IMR-90 (cell line): ENCODE measurements around the gene PTPRN2. TPM values are rescaled to one million over a fixed set of nuclear protein-coding genes. Genes with fewer than 3 reads are reported as not detected.

ENCODE experiments used
- ATAC-seq: fragments of 200-7000 bp; cut with Tn5 transposase; 2 replicates; pipeline ENCODE4 v1.9.1; 2020; ENCODE audit warnings: low read depth, mild to moderate bottlenecking, moderate library complexity
- BruUV-seq: library from RNA; stranded (reverse); fragments of 400-500 nt; replicated peaks from 2 replicates; lab custom pipeline; 2021; lab: Mats Ljungman, UMichigan
- CTCF ChIA-PET: fragments of 300-600 bp; formaldehyde crosslinking; extraction: SDS; loops from one replicate; lab custom pipeline; 2021; ENCODE audit warnings: antibody characterized with exemption; lab: Yijun Ruan, JAX
- POLR2A ChIA-PET: fragments of 300-600 bp; sonication (Branson Sonifier 250); formaldehyde crosslinking; loops from one replicate; lab custom pipeline; 2022; ENCODE audit warnings: antibody characterized with exemption; ENCODE audit not compliant: unreplicated experiment; lab: Charles Lee
- DNase-seq: peaks from one replicate; pipeline ENCODE4 v3.0.0; 2013
- H2AFZ ChIP-seq: replicated peaks from 2 replicates; pipeline ENCODE3; 2013; ENCODE audit warnings: low read length, mild to moderate bottlenecking; ENCODE audit not compliant: poor library complexity
- H2AK5ac ChIP-seq: 2 replicates; pipeline ENCODE4 v1.6.1; 2013; ENCODE audit warnings: low read depth, low read length, inconsistent platforms
- H2AK9ac ChIP-seq: replicated peaks from 2 replicates; pipeline ENCODE3; 2013; ENCODE audit warnings: mild to moderate bottlenecking, low read depth, low read length, moderate library complexity; ENCODE audit not compliant: poor library complexity
- H2BK120ac ChIP-seq: 2 replicates; pipeline ENCODE4 v1.6.1; 2013; ENCODE audit warnings: low read depth, low read length, inconsistent platforms
- H2BK15ac ChIP-seq: 3 replicates; pipeline ENCODE4 v1.6.1; 2013; ENCODE audit warnings: low read depth, low read length, inconsistent platforms
- H2BK20ac ChIP-seq: 2 replicates; pipeline ENCODE4 v1.6.1; 2013; ENCODE audit warnings: low read depth, mild to moderate bottlenecking, inconsistent platforms, low read length, moderate library complexity
- H2BK5ac ChIP-seq: 2 replicates; pipeline ENCODE4 v1.6.1; 2013; ENCODE audit warnings: mild to moderate bottlenecking, low read depth, low read length, inconsistent platforms; ENCODE audit not compliant: poor library complexity, severe bottlenecking
- H3K14ac ChIP-seq: replicated peaks from 2 replicates; pipeline ENCODE4 v1.6.1; 2013; ENCODE audit warnings: low read depth, low read length, inconsistent platforms
- H3K18ac ChIP-seq: 2 replicates; pipeline ENCODE4 v1.6.1; 2013; ENCODE audit warnings: low read depth, low read length, control low read depth
- H3K23ac ChIP-seq: 2 replicates; pipeline ENCODE4 v1.6.1; 2013; ENCODE audit warnings: low read depth, low read length, inconsistent platforms
- H3K27ac ChIP-seq: 2 replicates; pipeline ENCODE4 v1.5.1; 2013; ENCODE audit warnings: mild to moderate bottlenecking, control low read depth, low read length; ENCODE audit not compliant: insufficient read depth
- H3K27me3 ChIP-seq: 2 replicates; pipeline ENCODE4 v1.6.1; 2013; ENCODE audit warnings: low read length; ENCODE audit not compliant: control insufficient read depth, insufficient read depth
- H3K36me3 ChIP-seq: 2 replicates; pipeline ENCODE4 v1.6.1; 2013; ENCODE audit warnings: low read length, mixed read lengths; ENCODE audit not compliant: control insufficient read depth, insufficient read depth
- H3K4ac ChIP-seq: 2 replicates; pipeline ENCODE4 v1.6.1; 2013; ENCODE audit warnings: low read depth, low read length, inconsistent platforms
- H3K4me1 ChIP-seq: 2 replicates; pipeline ENCODE4 v1.6.1; 2013; ENCODE audit warnings: low read length, mixed read lengths; ENCODE audit not compliant: control insufficient read depth, insufficient read depth
- H3K4me2 ChIP-seq: 2 replicates; pipeline ENCODE4 v1.6.1; 2013; ENCODE audit warnings: low read depth, mild to moderate bottlenecking, control low read depth, low read length, moderate library complexity
- H3K4me3 ChIP-seq: 2 replicates; pipeline ENCODE4 v1.5.1; 2013; ENCODE audit warnings: low read depth, mild to moderate bottlenecking, control low read depth, low read length, moderate library complexity; ENCODE audit not compliant: insufficient read depth
- H3K56ac ChIP-seq: 2 replicates; pipeline ENCODE4 v1.6.1; 2013; ENCODE audit warnings: low read length, inconsistent platforms; ENCODE audit not compliant: insufficient read depth; ENCODE audit errors: extremely low read depth
- H3K79me1 ChIP-seq, 2 experiments: 2 replicates each; pipeline ENCODE4 v1.6.1; 2013; ENCODE audit warnings: low read length in 2 of 2, inconsistent platforms in 1 of 2, low read depth in 1 of 2
- H3K9ac ChIP-seq: 2 replicates; pipeline ENCODE4 v1.6.1; 2013; ENCODE audit warnings: low read depth, low read length, control low read depth
- H3K9me1 ChIP-seq: 2 replicates; pipeline ENCODE4 v1.6.1; 2013; ENCODE audit warnings: low read length, inconsistent platforms; ENCODE audit not compliant: insufficient read depth
- H3K9me3 ChIP-seq: 2 replicates; pipeline ENCODE4 v1.6.1; 2013; ENCODE audit warnings: low read length; ENCODE audit not compliant: control insufficient read depth, insufficient read depth
- H4K20me1 ChIP-seq: 2 replicates; pipeline ENCODE4 v1.6.1; 2013; ENCODE audit warnings: low read length, inconsistent platforms; ENCODE audit not compliant: insufficient read depth
- H4K5ac ChIP-seq: 2 replicates; pipeline ENCODE4 v1.6.1; 2013; ENCODE audit warnings: mild to moderate bottlenecking, low read depth, low read length, control low read depth
- H4K8ac ChIP-seq, 2 experiments: 2 replicates each; pipeline ENCODE4 v1.6.1; 2013; ENCODE audit warnings: low read depth in 2 of 2, low read length in 2 of 2, control low read depth in 1 of 2, inconsistent platforms in 1 of 2
- H4K91ac ChIP-seq: 2 replicates; pipeline ENCODE4 v1.6.1; 2013; ENCODE audit warnings: low read depth, low read length, inconsistent platforms; ENCODE audit not compliant: insufficient read depth
- BHLHE40 ChIP-seq: fragments of 150-350 bp; IDR thresholded peaks from 2 replicates; pipeline ENCODE4 v1.6.1; 2016; ENCODE audit warnings: mild to moderate bottlenecking, low read depth, low read length
- CTCF ChIP-seq: conservative IDR thresholded peaks from 2 replicates; pipeline ENCODE4 v1.5.1; 2012; ENCODE audit warnings: mild to moderate bottlenecking, low read depth, low read length, improper control_type of control experiment
- MAZ ChIP-seq: IDR thresholded peaks from 2 replicates; pipeline ENCODE4 v1.6.1; 2012; ENCODE audit warnings: low read depth, mild to moderate bottlenecking, low read length, improper control_type of control experiment, moderate library complexity, borderline replicate concordance
- NFE2L2 ChIP-seq: fragments of 150-350 bp; IDR thresholded peaks from 2 replicates; pipeline ENCODE4 v1.6.1; 2016; ENCODE audit warnings: low read depth, mild to moderate bottlenecking, low read length
- POLR2A ChIP-seq: IDR thresholded peaks from 2 replicates; pipeline ENCODE4 v1.6.1; 2012; ENCODE audit warnings: mild to moderate bottlenecking, low read depth, low read length
- RCOR1 ChIP-seq: IDR thresholded peaks from 2 replicates; pipeline ENCODE4 v1.6.1; 2012; ENCODE audit warnings: mild to moderate bottlenecking, low read length, improper control_type of control experiment; ENCODE audit not compliant: insufficient replicate concordance
- USF2 ChIP-seq: fragments of 150-350 bp; IDR thresholded peaks from 2 replicates; pipeline ENCODE4 v1.6.1; 2017; ENCODE audit warnings: mild to moderate bottlenecking, antibody characterized with exemption, low read length, low read depth
- WGBS, 2 experiments: methylation state at CpG; one replicate each; pipeline versions ENCODE4 v1.1.5 to v1.1.7; 2013; ENCODE audit warnings: missing lambda C conversion rate in 2 of 2; ENCODE audit not compliant: insufficient read length in 1 of 2; ENCODE audit errors: extremely low coverage in 2 of 2; 5-methylcytosine and 5-hydroxymethylcytosine counted together
- dilution Hi-C: fragments of 300-500 bp; cut with HindIII; formaldehyde crosslinking; loops from one replicate; pipeline ENCODE4 v1.14.3; 2018; ENCODE audit warnings: low sequenced_read_pairs; ENCODE audit not compliant: unreplicated experiment
- in situ Hi-C: fragments of 300-500 bp; cut with MboI; formaldehyde crosslinking; loops from 3 replicates; pipeline ENCODE4 v1.14.3; 2019; ENCODE audit warnings: low sequenced_read_pairs, inconsistent platforms, mixed read lengths
- intact Hi-C: fragments of 100-400 bp; cut with micrococcal nuclease; formaldehyde crosslinking; loops from 2 replicates; pipeline ENCODE4 v1.10.0; 2022
- polyA plus RNA-seq, 3 experiments: library from polyadenylated mRNA; depleted of rRNA; stranded (reverse); fragments of >200 nt; gene quantifications; 2 replicates each; pipeline ENCODE4 v1.2.3, GENCODE V29; 2012; ENCODE audit warnings: low replicate concordance in 1 of 3
- total RNA-seq: library from RNA; depleted of rRNA; stranded (reverse); fragments of >200 nt; gene quantifications from 2 replicates; pipeline ENCODE4 v1.2.3, GENCODE V29; 2012

The PTPRN2 gene
- total and polyA plus RNA-seq, 2 of the 4 experiments (the other 2 are of a cell fraction): 0.03 TPM; not detected in 1

DNA sequence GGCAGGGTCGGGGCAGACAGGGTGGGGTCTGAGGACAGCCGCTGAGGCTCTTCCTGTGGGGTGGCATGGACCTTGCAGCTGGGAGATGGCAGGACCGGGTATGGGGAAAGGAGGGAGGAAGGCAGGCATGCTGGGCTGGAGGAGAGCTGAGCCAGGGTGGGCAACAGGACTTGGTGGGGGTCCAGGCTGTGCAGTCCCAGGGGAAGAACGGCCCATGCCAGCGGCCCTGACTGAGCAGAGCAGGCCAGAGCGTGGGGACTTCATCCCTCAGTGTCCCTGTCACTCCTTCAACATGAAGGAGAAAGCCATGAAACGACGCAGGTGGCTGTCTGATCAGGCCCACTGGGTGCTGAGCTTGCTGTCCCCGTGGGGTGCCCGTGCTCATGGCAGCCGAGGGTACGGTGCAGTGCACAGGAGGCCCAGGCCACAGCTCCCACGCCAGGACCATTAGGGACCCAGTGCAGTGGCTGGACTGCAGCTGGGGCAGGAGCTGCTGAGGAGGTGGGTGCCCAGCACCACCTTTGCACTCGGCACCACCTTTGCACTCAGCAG lies 519.6 kb downstream of the PTPRN2 start:
- TF ChIP-seq NFE2L2 (no peak), CTCF (no peak), RCOR1 (no peak), BHLHE40 (no peak), POLR2A (no peak), USF2 (no peak), MAZ (no peak)

More for the DNA sequence above, 519.6 kb downstream of the PTPRN2 start:
- H3K27ac ChIP-seq: no peak overlapping the region
- H3K18ac ChIP-seq: no peak overlapping the region
- no peak overlapping the region for H3K4me2 ChIP-seq
- no peak overlapping the region for H2BK15ac ChIP-seq
- ChIA-PET POLR2A (no interaction called here), CTCF (no interaction called here)
- ATAC-seq (no peak), DNase-seq (no peak)
- H3K9me1 ChIP-seq: no peaks in the 10 kb centered on the region
- H2BK5ac ChIP-seq: no peak overlapping the region
- in situ Hi-C loops: no loop called here
- H3K36me3 ChIP-seq: no peaks in the 10 kb centered on the region
- H3K79me1 ChIP-seq: no peaks in the 10 kb centered on the region
- H3K4me1 ChIP-seq: no peaks in the 10 kb centered on the region
- H2AK9ac ChIP-seq: no peak overlapping the region
- H3K9ac ChIP-seq: no peak overlapping the region
- no TSS peak for BruUV-seq
- dilution Hi-C loops: no loop called here
- H3K56ac ChIP-seq: no peak overlapping the region
- no peak overlapping the region for H3K23ac ChIP-seq
- H2BK20ac ChIP-seq: no peak overlapping the region
- H4K20me1 ChIP-seq: no peaks in the 10 kb centered on the region
- no peak overlapping the region for H3K4ac ChIP-seq
- no peak overlapping the region for H2AK5ac ChIP-seq
- H3K4me3 ChIP-seq: no peak overlapping the region
- no peak overlapping the region for H4K91ac ChIP-seq
- no peak overlapping the region for H2BK120ac ChIP-seq
- no peaks in the 10 kb centered on the region for H3K27me3 ChIP-seq
- peaks cover 68% of the 10 kb centered on the region for H3K9me3 ChIP-seq
- H2AFZ ChIP-seq: no peak overlapping the region
- WGBS, 2 experiments: 51% methylated on average over 8 of the region's 14 CpGs; no CpG with 5 or more reads in 1 of the 2 experiments
- H4K8ac ChIP-seq: no peak overlapping the region
- H4K5ac ChIP-seq: no peak overlapping the region
- no peak overlapping the region for H3K14ac ChIP-seq
- intact Hi-C loops: no loop called here
